CD14-positive monocyte (primary cell): ENCODE measurements around the gene PSMC1. TPM values are rescaled to one million over a fixed set of nuclear protein-coding genes. Genes with fewer than 3 reads are reported as not detected.

ENCODE experiments used
- DNase-seq, 3 donors: peaks; one replicate each; pipeline ENCODE4 v3.0.0-alpha.2; 2011 to 2022
- H2AFZ ChIP-seq: 2 replicates; pipeline ENCODE4 v1.6.0; 2012; ENCODE audit warnings: mild to moderate bottlenecking, low read depth, low read length, inconsistent platforms; ENCODE audit not compliant: insufficient read depth, poor library complexity, severe bottlenecking
- H3K27ac ChIP-seq, 2 donors: 1 replicate in 1 of 2; 2 replicates in 1 of 2; pipeline ENCODE4 v1.5.1; 2012 to 2013; ENCODE audit warnings: low read length in 2 of 2, control low read depth in 1 of 2, inconsistent platforms in 1 of 2, low read depth in 1 of 2, mild to moderate bottlenecking in 1 of 2
- H3K27me3 ChIP-seq, 2 donors: one replicate each; pipeline versions ENCODE4 v1.6.0 to v1.6.1; 2011 to 2013; ENCODE audit warnings: low read length in 2 of 2; ENCODE audit not compliant: control insufficient read depth in 2 of 2, insufficient read depth in 2 of 2
- H3K36me3 ChIP-seq, 2 donors: replicated peaks in 1 of 2; 1 replicate in 1 of 2; 2 replicates in 1 of 2; pipeline versions ENCODE4 v1.5.1 to v1.6.1; 2012 to 2013; ENCODE audit warnings: low read length in 2 of 2, control low read depth in 1 of 2, inconsistent platforms in 1 of 2, mild to moderate bottlenecking in 1 of 2; ENCODE audit not compliant: insufficient read depth in 2 of 2, control insufficient read depth in 1 of 2
- H3K4me1 ChIP-seq, 2 donors: 1 replicate in 1 of 2; 2 replicates in 1 of 2; pipeline versions ENCODE4 v1.5.1 to v1.6.1; 2012 to 2013; ENCODE audit warnings: low read length in 2 of 2, control low read depth in 1 of 2, inconsistent platforms in 1 of 2, mild to moderate bottlenecking in 1 of 2, moderate library complexity in 1 of 2; ENCODE audit not compliant: insufficient read depth in 2 of 2, control insufficient read depth in 1 of 2
- H3K4me2 ChIP-seq: replicated peaks from 2 replicates; pipeline ENCODE3; 2012; ENCODE audit warnings: low read length, moderate library complexity, mild to moderate bottlenecking; ENCODE audit not compliant: poor library complexity, severe bottlenecking; ENCODE audit errors: extremely low read depth
- H3K4me3 ChIP-seq, 3 experiments: fragments of 200-600 bp in 1 of 3; sonication (generic) in 1 of 3; replicated peaks in 1 of 3; 1 replicate in 2 of 3; 2 replicates in 1 of 3; pipeline ENCODE4 v1.5.1; 2011 to 2013; ENCODE audit warnings: low read length in 3 of 3, mild to moderate bottlenecking in 3 of 3, control low read depth in 2 of 3, low read depth in 2 of 3, inconsistent platforms in 1 of 3, moderate library complexity in 1 of 3
- H3K79me2 ChIP-seq: 2 replicates; pipeline ENCODE4 v1.6.0; 2012; ENCODE audit warnings: mild to moderate bottlenecking, control low read depth, inconsistent platforms, low read length, moderate library complexity; ENCODE audit not compliant: insufficient read depth
- H3K9ac ChIP-seq: 2 replicates; pipeline ENCODE4 v1.6.0; 2017; ENCODE audit warnings: low read length, mild to moderate bottlenecking; ENCODE audit not compliant: insufficient read depth, poor library complexity, severe bottlenecking
- H3K9me3 ChIP-seq, 2 donors: replicated peaks in 1 of 2; 1 replicate in 1 of 2; 2 replicates in 1 of 2; pipeline versions ENCODE4 v1.5.1 to v1.6.1; 2012 to 2013; ENCODE audit warnings: low read length in 2 of 2, control low read depth in 1 of 2; ENCODE audit not compliant: control insufficient read depth in 1 of 2, insufficient read depth in 1 of 2
- H4K20me1 ChIP-seq: 2 replicates; pipeline ENCODE4 v1.6.0; 2012; ENCODE audit warnings: mild to moderate bottlenecking, low read length, control low read depth, moderate library complexity; ENCODE audit not compliant: insufficient read depth
- H3K27ac Mint-ChIP-seq, 7 donors: one replicate each; pipeline ENCODE4 v1.8.0; 2020; ENCODE audit warnings: mild to moderate bottlenecking in 7 of 7, mixed read lengths in 7 of 7, moderate library complexity in 6 of 7, inconsistent platforms in 2 of 7
- H3K27me3 Mint-ChIP-seq, 3 donors: one replicate each; pipeline ENCODE4 v1.8.0; 2021 to 2022; ENCODE audit warnings: low read depth in 3 of 3, mild to moderate bottlenecking in 3 of 3, mixed read lengths in 3 of 3, moderate library complexity in 3 of 3, inconsistent platforms in 1 of 3
- H3K36me3 Mint-ChIP-seq, 2 donors: one replicate each; pipeline ENCODE4 v1.8.0; 2020; ENCODE audit warnings: mixed read lengths in 2 of 2, inconsistent platforms in 1 of 2, mild to moderate bottlenecking in 1 of 2
- H3K4me1 Mint-ChIP-seq: one replicate; pipeline ENCODE4 v1.8.0; 2020; ENCODE audit warnings: mild to moderate bottlenecking, mixed read lengths
- H3K4me3 Mint-ChIP-seq, 2 donors: one replicate each; pipeline ENCODE4 v1.8.0; 2020; ENCODE audit warnings: mild to moderate bottlenecking in 2 of 2, mixed read lengths in 2 of 2, moderate library complexity in 1 of 2
- H3K9me3 Mint-ChIP-seq, 7 donors: one replicate each; pipeline ENCODE4 v1.8.0; 2020 to 2022; ENCODE audit warnings: mixed read lengths in 7 of 7, mild to moderate bottlenecking in 6 of 7, moderate library complexity in 6 of 7, inconsistent platforms in 2 of 7
- CTCF ChIP-seq: fragments of 200-600 bp; IDR thresholded peaks from one replicate; pipeline ENCODE4 v1.8.0; 2022; ENCODE audit warnings: antibody characterized with exemption, mild to moderate bottlenecking
- WGBS: methylation state at CpG from one replicate; pipeline ENCODE4 v1.1.5; 2013; ENCODE audit warnings: missing lambda C conversion rate; ENCODE audit not compliant: insufficient coverage; 5-methylcytosine and 5-hydroxymethylcytosine counted together
- intact Hi-C, 2 donors: fragments of 100-400 bp; cut with micrococcal nuclease; formaldehyde crosslinking; loops; one replicate each; pipeline versions ENCODE4 v1.15.0 to v1.15.1; 2023
- polyA minus RNA-seq: library from RNA; depleted of rRNA, polyadenylated mRNA; stranded (reverse); fragments of >200 nt; gene quantifications from 2 replicates; pipeline ENCODE4 v1.2.3, GENCODE V29; 2012
- polyA plus RNA-seq, 3 donors: library from polyadenylated mRNA; depleted of rRNA in 1 of 3; unstranded in 2 of 3; stranded (reverse) in 1 of 3; fragments of 300-500 nt in 2 of 3; fragments of >200 nt in 1 of 3; fragmentation: Illumina TruSeq in 2 of 3; gene quantifications; 1 replicate in 2 of 3; 2 replicates in 1 of 3; pipeline ENCODE4 v1.2.3, GENCODE V29; 2012 to 2021
- total RNA-seq, 12 experiments: library from RNA in 1 of 12; stranded (reverse) in 1 of 12; fragments of 120-200 nt in 1 of 12; gene quantifications; one replicate each; pipeline ENCODE4 v1.2.4 and lab custom pipeline; 2013 to 2026; ENCODE audit warnings: mixed read lengths in 6 of 12, inconsistent platforms in 1 of 12

The PSMC1 gene
- total RNA-seq (2013) = 130 TPM
- 100 to 1,000 TPM in 2 of 3 donors, 10 to 100 TPM in 1; 53.4 to 158 (median 128) TPM for polyA plus RNA-seq
- 18.6 and 32.8 TPM in 2 replicates for polyA minus RNA-seq
- total RNA-seq (lab: John Stamatoyannopoulos, UW) = 25.8 to 45.4 (median 32.2) reads per million in 11 experiments

DNA sequence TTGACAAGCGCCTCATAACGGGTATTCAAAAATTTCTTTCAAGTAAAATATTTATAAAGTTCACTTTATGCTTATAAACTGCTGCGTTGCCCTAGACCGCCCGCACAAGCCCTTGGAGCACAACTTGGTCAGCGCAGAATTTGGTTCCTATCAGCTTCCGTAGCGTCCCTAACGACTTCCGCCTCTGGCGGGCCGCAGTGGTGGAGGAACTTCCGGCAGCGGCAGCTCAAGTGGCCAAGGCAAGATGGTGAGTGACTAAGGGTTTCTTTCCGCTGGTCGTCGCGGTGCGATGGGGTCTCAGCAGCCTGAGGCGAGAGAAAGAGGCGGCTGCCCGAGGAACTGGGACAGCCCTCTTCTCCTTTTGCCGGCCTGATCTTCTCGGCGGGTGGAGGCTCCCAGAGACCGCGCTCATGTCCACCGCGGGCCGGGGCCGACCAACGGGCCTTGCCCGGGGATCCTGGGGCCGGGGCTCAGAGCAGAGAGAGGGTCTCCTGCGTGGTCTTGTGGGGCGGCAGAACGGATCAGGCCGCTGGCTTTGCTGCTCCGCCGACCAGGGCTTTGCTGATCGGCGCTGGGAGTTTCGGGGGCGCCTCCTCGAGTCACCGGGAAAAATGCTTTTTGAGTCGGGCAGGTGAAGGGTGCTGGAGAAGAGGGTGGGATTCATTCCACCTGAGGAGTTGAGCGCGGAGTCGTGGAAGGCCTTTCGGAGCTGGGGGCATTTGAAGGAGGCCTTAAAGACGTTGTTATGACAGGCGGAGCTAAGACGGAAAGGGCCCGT, at the start of gene PSMC1:
TSS of gene PSMC1 (plus strand) at position 200 of the 778 bp plus-strand sequence. CDS start at position 245, 45 bp downstream.
- H3K36me3 Mint-ChIP-seq = peaks cover 20 to 28% of the 10 kb centered on the region in 2 donors
- H3K4me3 Mint-ChIP-seq = peak within 1 kb of the TSS; percentile 97 to 99
- 0% methylated on average over 46 of the region's 55 CpGs for WGBS
- H2AFZ ChIP-seq = peak within 1 kb of the TSS; percentile 96
- peaks cover 11 to 18% (median 18%) of the 10 kb centered on the region in 3 donors for H3K27me3 Mint-ChIP-seq
- TF ChIP-seq CTCF = no peak
- peaks cover 0 to 4% of the 10 kb centered on the region in 2 donors for H3K27me3 ChIP-seq
- peak within 1 kb of the TSS; percentile 66 to 96 for H3K27ac ChIP-seq
- peaks cover 2 to 10% (median 4%) of the 10 kb centered on the region in 7 donors for H3K9me3 Mint-ChIP-seq
- H3K4me1 ChIP-seq = peaks cover 14 to 23% of the 10 kb centered on the region in 2 donors
- peaks cover 9% of the 10 kb centered on the region for H4K20me1 ChIP-seq
- H3K4me2 ChIP-seq = peak within 1 kb of the TSS; percentile 95
- H3K79me2 ChIP-seq = peaks cover 34% of the 10 kb centered on the region
- H3K36me3 ChIP-seq = peaks cover 22 to 32% of the 10 kb centered on the region in 2 donors
- peak; percentile 89 to 93 (median 93) for DNase-seq
- H3K9ac ChIP-seq = peak within 1 kb of the TSS; percentile 98
- peaks cover 22% of the 10 kb centered on the region for H3K4me1 Mint-ChIP-seq
- H3K9me3 ChIP-seq = no peaks in the 10 kb centered on the region
- peak within 1 kb of the TSS; percentile 81 to 96 (median 94) for H3K27ac Mint-ChIP-seq
- peak within 1 kb of the TSS; percentile 69 to 97 (median 89) for H3K4me3 ChIP-seq
- intact Hi-C loops = loop anchor here (5.0 to 10.0 kb wide), 2 partner anchors 126 to 302 kb away; partner anchors contain the start of genes EFCAB11 (in 2 of the 2) and TDP1 (in 2 of the 2)

DNA sequence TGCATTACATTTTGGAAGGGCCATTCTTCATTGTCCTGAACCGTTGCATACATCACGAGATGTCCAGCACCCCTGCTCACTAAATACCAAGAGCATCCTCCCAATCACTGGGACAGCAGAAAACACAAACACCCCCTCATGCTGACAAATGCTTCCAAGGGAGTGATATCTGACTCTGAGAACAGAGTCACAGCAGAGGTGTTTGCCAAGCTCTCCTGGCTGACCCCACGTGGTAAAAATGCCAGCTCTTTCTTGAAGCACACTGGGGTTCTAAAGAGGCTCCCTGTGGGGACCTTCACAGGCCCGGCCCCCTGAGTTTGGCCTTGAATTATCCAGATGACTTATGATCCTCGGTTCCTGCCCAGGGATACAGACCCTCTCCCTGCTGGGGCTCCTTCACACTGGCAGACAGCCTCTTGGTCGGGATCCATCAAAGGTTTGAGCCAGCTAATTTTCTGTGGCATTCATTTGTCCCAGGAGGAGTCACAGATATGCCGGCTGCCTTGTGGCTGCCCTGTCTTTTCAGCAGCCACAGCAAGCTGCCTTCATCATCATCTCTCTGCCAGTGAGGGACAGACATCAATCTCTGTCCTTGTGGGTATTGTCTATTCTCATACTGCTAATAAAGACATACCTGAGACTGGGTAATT, 43.1 kb upstream of the PSMC1 start:
- no peaks in the 10 kb centered on the region for H3K36me3 Mint-ChIP-seq
- H3K27ac ChIP-seq = no peak overlapping the region
- H4K20me1 ChIP-seq = no peaks in the 10 kb centered on the region
- no peaks in the 10 kb centered on the region for H3K4me1 ChIP-seq
- H3K36me3 ChIP-seq = no peaks in the 10 kb centered on the region
- no peaks in the 10 kb centered on the region for H3K4me1 Mint-ChIP-seq
- peaks cover 11 to 14% of the 10 kb centered on the region in 2 donors for H3K9me3 ChIP-seq
- no peak overlapping the region for H3K4me3 ChIP-seq
- no peak for DNase-seq
- no peak for TF ChIP-seq CTCF
- H3K9me3 Mint-ChIP-seq = peaks cover 4 to 23% (median 19%) of the 10 kb centered on the region in 7 donors
- H3K4me2 ChIP-seq = no peak overlapping the region
- 92% methylated on average over 6 of the region's 7 CpGs for WGBS
- no peak overlapping the region for H3K9ac ChIP-seq
- no peak overlapping the region for H3K4me3 Mint-ChIP-seq
- intact Hi-C loops = no loop called here
- no peaks in the 10 kb centered on the region for H3K79me2 ChIP-seq
- H3K27ac Mint-ChIP-seq = no peak overlapping the region
- no peaks in the 10 kb centered on the region for H3K27me3 ChIP-seq
- no peak overlapping the region for H2AFZ ChIP-seq
- H3K27me3 Mint-ChIP-seq = peaks cover 0 to 2% (median 0%) of the 10 kb centered on the region in 3 donors
